Mucosa of rectum (tissue), 2 donors: ENCODE results near the gene PAQR5.
"Not testable (repeated sequence)": the region's sequence is repeated elsewhere in the genome, so short reads cannot be mapped to it uniquely, and the experiment has no call there.

Experiments used
- H3K27ac ChIP-seq, 2 donors: one replicate each; pipeline ENCODE4 v1.7.0; 2013; ENCODE audit warnings: inconsistent platforms in 2 of 2, low read depth in 2 of 2, low read length in 2 of 2
- H3K27me3 ChIP-seq, 2 donors: one replicate each; pipeline ENCODE4 v1.7.0; 2013; ENCODE audit warnings: low read length in 2 of 2; ENCODE audit not compliant: control insufficient read depth in 2 of 2, insufficient read depth in 2 of 2
- H3K36me3 ChIP-seq, 2 donors: one replicate each; pipeline ENCODE4 v1.7.0; 2013; ENCODE audit warnings: low read length in 2 of 2; ENCODE audit not compliant: control insufficient read depth in 2 of 2, insufficient read depth in 2 of 2
- H3K4me1 ChIP-seq, 2 donors: one replicate each; pipeline ENCODE4 v1.7.0; 2013; ENCODE audit warnings: low read length in 2 of 2, mild to moderate bottlenecking in 1 of 2; ENCODE audit not compliant: control insufficient read depth in 2 of 2, insufficient read depth in 2 of 2
- H3K4me3 ChIP-seq, 2 donors: one replicate each; pipeline ENCODE4 v1.7.0; 2013; ENCODE audit warnings: low read length in 2 of 2
- H3K9ac ChIP-seq, 2 donors: one replicate each; pipeline ENCODE4 v1.7.0; 2013; ENCODE audit warnings: low read length in 2 of 2, low read depth in 1 of 2, mild to moderate bottlenecking in 1 of 2
- H3K9me3 ChIP-seq, 2 donors: one replicate each; pipeline ENCODE4 v1.7.0; 2013; ENCODE audit warnings: low read length in 2 of 2; ENCODE audit not compliant: control insufficient read depth in 2 of 2
- donor health status: healthy.
- donor health status: Normal muscosa, but diverticular disease.

Gene PAQR5

GRCh38 chr15:69279636-69280035 is 19.1 kb upstream of the PAQR5 start:
- Histone ChIP-seq H3K4me1 (no peaks in the 10 kb centered on the region), H3K36me3 (no peaks in the 10 kb centered on the region), H3K27me3 (no peaks in the 10 kb centered on the region), H3K9ac (no peak overlapping the region), H3K27ac (no peak overlapping the region), H3K4me3 (no peak overlapping the region), H3K9me3 (no peaks in the 10 kb centered on the region)

GRCh38 chr15:69280783-69281182 is 17.9 kb upstream of the PAQR5 start:
- Histone ChIP-seq H3K4me3 (no peak overlapping the region), H3K9ac (no peak overlapping the region), H3K4me1 (no peaks in the 10 kb centered on the region), H3K27me3 (no peaks in the 10 kb centered on the region), H3K9me3 (no peaks in the 10 kb centered on the region), H3K27ac (no peak overlapping the region), H3K36me3 (no peaks in the 10 kb centered on the region)

GRCh38 chr15:69282104-69282743 is 16.5 kb upstream of the PAQR5 start:
- Histone ChIP-seq H3K9me3 (no peaks in the 10 kb centered on the region), H3K36me3 (no peaks in the 10 kb centered on the region), H3K27ac (no peak overlapping the region), H3K9ac (no peak overlapping the region), H3K4me3 (no peak overlapping the region), H3K27me3 (no peaks in the 10 kb centered on the region), H3K4me1 (no peaks in the 10 kb centered on the region)

GRCh38 chr15:69285834-69286233 is 12.9 kb upstream of the PAQR5 start:
- no peaks in the 10 kb centered on the region for H3K27me3 ChIP-seq
- H3K27ac ChIP-seq = no peak overlapping the region
- peaks cover 10 to 16% of the 10 kb centered on the region in 2 donors for H3K4me1 ChIP-seq
- no peaks in the 10 kb centered on the region for H3K36me3 ChIP-seq
- no peak overlapping the region for H3K9ac ChIP-seq
- H3K9me3 ChIP-seq = no peaks in the 10 kb centered on the region
- H3K4me3 ChIP-seq = no peak overlapping the region

GRCh38 chr15:69288011-69288410 is 10.7 kb upstream of the PAQR5 start:
- Histone ChIP-seq H3K36me3 (no peaks in the 10 kb centered on the region), H3K4me3 (no peak overlapping the region), H3K9ac (no peak overlapping the region), H3K27me3 (no peaks in the 10 kb centered on the region), H3K4me1 (peaks cover 12 to 19% of the 10 kb centered on the region in 2 donors), H3K9me3 (no peaks in the 10 kb centered on the region), H3K27ac (no peak overlapping the region)

- Histone ChIP-seq H3K9me3 (no peaks in the 10 kb centered on the region), H3K4me1 (peaks cover 12 to 19% of the 10 kb centered on the region in 2 donors), H3K4me3 (no peak overlapping the region), H3K36me3 (no peaks in the 10 kb centered on the region), H3K9ac (no peak overlapping the region), H3K27me3 (no peaks in the 10 kb centered on the region), H3K27ac (no peak overlapping the region)
Observed at GRCh38 chr15:69288531-69289341, 10.0 kb upstream of the PAQR5 start.

- Histone ChIP-seq H3K27me3 (no peaks in the 10 kb centered on the region), H3K4me3 (no peak overlapping the region), H3K27ac (no peak overlapping the region), H3K4me1 (peaks cover 12 to 19% of the 10 kb centered on the region in 2 donors), H3K9ac (no peak overlapping the region), H3K9me3 (no peaks in the 10 kb centered on the region), H3K36me3 (no peaks in the 10 kb centered on the region)
Observed at GRCh38 chr15:69289342-69290146, 9.2 kb upstream of the PAQR5 start.

GRCh38 chr15:69290346-69291164 is 8.2 kb upstream of the PAQR5 start:
- H3K9me3 ChIP-seq = no peaks in the 10 kb centered on the region
- H3K27me3 ChIP-seq = no peaks in the 10 kb centered on the region
- H3K27ac ChIP-seq = peak overlapping the region in 1 of 2 donors; percentile 32
- no peaks in the 10 kb centered on the region for H3K36me3 ChIP-seq
- H3K9ac ChIP-seq = no peak overlapping the region
- H3K4me1 ChIP-seq = peaks cover 12 to 19% of the 10 kb centered on the region in 2 donors
- H3K4me3 ChIP-seq = no peak overlapping the region

- not testable (repeated sequence) for H3K36me3 ChIP-seq, H3K4me3 ChIP-seq, H3K27ac ChIP-seq, H3K9me3 ChIP-seq, H3K9ac ChIP-seq, H3K27me3 ChIP-seq
- H3K4me1 ChIP-seq = peaks cover 15 to 22% of the 10 kb centered on the region in 2 donors
Observed at GRCh38 chr15:69291651-69292050, 7.1 kb upstream of the PAQR5 start.
